SU-DHL-6 (cell line): ENCODE data around the gene ARHGAP21.

Experiments used
- H2AFZ ChIP-seq: fragments of 200-600 bp; sonication (generic); 2 replicates; pipeline ENCODE4 v1.6.1; 2014; ENCODE audit warnings: low read depth, mild to moderate bottlenecking, moderate library complexity, mixed read lengths, antibody characterized with exemption, low read length; ENCODE audit not compliant: severe bottlenecking
- H3F3A ChIP-seq: fragments of 200-600 bp; shearing (Covaris generic); 2 replicates; pipeline ENCODE4 v1.6.0; 2016; ENCODE audit warnings: antibody characterized with exemption, mild to moderate bottlenecking; ENCODE audit not compliant: insufficient read depth
- H3K27ac ChIP-seq: fragments of 200-600 bp; sonication (generic); 2 replicates; pipeline ENCODE4 v1.5.1; 2016; ENCODE audit warnings: low read depth, mild to moderate bottlenecking, low read length, moderate library complexity, mixed read lengths
- H3K27me3 ChIP-seq: fragments of 200-600 bp; sonication (generic), shearing (Covaris generic); 2 replicates; pipeline ENCODE4 v1.6.0; 2014; ENCODE audit warnings: mild to moderate bottlenecking, low read length
- H3K36me3 ChIP-seq: fragments of 200-600 bp; sonication (generic); 2 replicates; pipeline ENCODE4 v1.6.1; 2014; ENCODE audit warnings: mild to moderate bottlenecking, low read length, mixed read lengths
- H3K4me2 ChIP-seq: fragments of 300-600, 200-600 bp; shearing (Covaris generic), sonication (generic); 2 replicates; pipeline ENCODE4 v1.6.0; 2014; ENCODE audit warnings: low read length, low read depth, mild to moderate bottlenecking; ENCODE audit not compliant: poor library complexity, severe bottlenecking
- H3K4me3 ChIP-seq: fragments of 200-600 bp; sonication (generic); 2 replicates; pipeline ENCODE4 v1.5.1; 2014; ENCODE audit warnings: antibody characterized with exemption, low read length, mild to moderate bottlenecking, mixed read lengths; ENCODE audit not compliant: insufficient read depth, poor library complexity, severe bottlenecking
- H3K79me2 ChIP-seq: fragments of 200-600 bp; sonication (generic); 2 replicates; pipeline ENCODE4 v1.6.1; 2014; ENCODE audit warnings: mild to moderate bottlenecking, low read length, moderate library complexity; ENCODE audit not compliant: insufficient read depth
- H3K9ac ChIP-seq: fragments of 200-600 bp; sonication (generic); 2 replicates; pipeline ENCODE4 v1.7.0; 2014; ENCODE audit warnings: mild to moderate bottlenecking, low read length
- H3K9me2 ChIP-seq: fragments of 200-600 bp; sonication (generic); replicated peaks from 2 replicates; pipeline ENCODE4 v1.6.1; 2014; ENCODE audit warnings: low read length; ENCODE audit not compliant: insufficient read depth
- H3K9me3 ChIP-seq: fragments of 200-600 bp; sonication (generic); 2 replicates; pipeline ENCODE4 v1.6.1; 2014; ENCODE audit warnings: low read length, mixed read lengths; ENCODE audit not compliant: insufficient read depth
- H4K20me1 ChIP-seq: fragments of 200-600 bp; sonication (generic); 2 replicates; pipeline ENCODE4 v1.6.1; 2014; ENCODE audit warnings: low read depth, mild to moderate bottlenecking, antibody characterized with exemption, low read length, moderate library complexity, mixed read lengths
- EZH2phosphoT487 ChIP-seq: fragments of 200-600 bp; sonication (generic), shearing (Covaris generic); conservative IDR thresholded peaks from 2 replicates; pipeline ENCODE4 v1.6.1; 2018; ENCODE audit warnings: mild to moderate bottlenecking, antibody characterized with exemption, low read length, moderate library complexity, mixed read lengths
- TF ChIP-seq, protein P1 (sequence below): fragments of 200-600 bp; sonication (generic); IDR thresholded peaks from one replicate; pipeline ENCODE4 v1.5.1; 2017; ENCODE audit warnings: antibody characterized with exemption, mild to moderate bottlenecking, low read length, moderate library complexity; ENCODE audit not compliant: insufficient read depth, poor library complexity, severe bottlenecking

ARHGAP21 gene

GRCh38 chr10:24645784-24646183 lies 77.9 kb downstream of the ARHGAP21 start:
- Histone ChIP-seq H3K27ac (no peak overlapping the region), H3K79me2 (no peaks in the 10 kb centered on the region)

DNA sequence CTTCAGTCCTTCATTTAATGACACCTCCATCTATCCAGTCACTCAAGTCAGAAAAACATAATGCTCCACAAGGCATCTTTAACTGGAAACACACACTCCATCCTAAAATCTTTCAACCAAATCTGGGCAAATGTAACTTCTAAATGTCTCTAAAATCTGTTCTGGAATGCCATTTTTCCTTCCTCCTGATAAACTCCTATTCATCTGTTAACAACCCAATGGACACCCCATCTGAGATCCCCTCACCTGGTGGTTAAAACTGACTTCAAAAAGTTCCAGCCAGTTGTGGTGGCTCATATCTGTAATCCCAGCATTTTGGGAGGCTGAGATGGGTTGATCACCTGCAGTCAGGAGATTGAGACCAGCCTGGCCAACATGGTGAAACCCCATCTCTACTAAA lies 78.7 kb downstream of the ARHGAP21 start:
- Histone ChIP-seq H3K79me2 (no peaks in the 10 kb centered on the region), H4K20me1 (no peaks in the 10 kb centered on the region), H2AFZ (no peak overlapping the region), H3K4me2 (no peak overlapping the region), H3K27me3 (no peaks in the 10 kb centered on the region), H3F3A (no peaks in the 10 kb centered on the region), H3K27ac (no peak overlapping the region), H3K9ac (no peak overlapping the region), H3K36me3 (no peaks in the 10 kb centered on the region), H3K9me2 (no peaks in the 10 kb centered on the region), H3K4me3 (no peak overlapping the region), H3K9me3 (no peaks in the 10 kb centered on the region)
- TF ChIP-seq EZH2phosphoT487 = no peak
- TF ChIP-seq, protein P1, sequence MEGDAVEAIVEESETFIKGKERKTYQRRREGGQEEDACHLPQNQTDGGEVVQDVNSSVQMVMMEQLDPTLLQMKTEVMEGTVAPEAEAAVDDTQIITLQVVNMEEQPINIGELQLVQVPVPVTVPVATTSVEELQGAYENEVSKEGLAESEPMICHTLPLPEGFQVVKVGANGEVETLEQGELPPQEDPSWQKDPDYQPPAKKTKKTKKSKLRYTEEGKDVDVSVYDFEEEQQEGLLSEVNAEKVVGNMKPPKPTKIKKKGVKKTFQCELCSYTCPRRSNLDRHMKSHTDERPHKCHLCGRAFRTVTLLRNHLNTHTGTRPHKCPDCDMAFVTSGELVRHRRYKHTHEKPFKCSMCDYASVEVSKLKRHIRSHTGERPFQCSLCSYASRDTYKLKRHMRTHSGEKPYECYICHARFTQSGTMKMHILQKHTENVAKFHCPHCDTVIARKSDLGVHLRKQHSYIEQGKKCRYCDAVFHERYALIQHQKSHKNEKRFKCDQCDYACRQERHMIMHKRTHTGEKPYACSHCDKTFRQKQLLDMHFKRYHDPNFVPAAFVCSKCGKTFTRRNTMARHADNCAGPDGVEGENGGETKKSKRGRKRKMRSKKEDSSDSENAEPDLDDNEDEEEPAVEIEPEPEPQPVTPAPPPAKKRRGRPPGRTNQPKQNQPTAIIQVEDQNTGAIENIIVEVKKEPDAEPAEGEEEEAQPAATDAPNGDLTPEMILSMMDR = no peak

More at GRCh38 chr10:24645784-24646183, 77.9 kb downstream of the ARHGAP21 start:
- no peak overlapping the region for H3K4me3 ChIP-seq
- H3F3A ChIP-seq = no peaks in the 10 kb centered on the region
- H4K20me1 ChIP-seq = no peaks in the 10 kb centered on the region
- H3K9ac ChIP-seq = no peak overlapping the region
- H3K27me3 ChIP-seq = no peaks in the 10 kb centered on the region
- H3K9me2 ChIP-seq = no peaks in the 10 kb centered on the region
- no peaks in the 10 kb centered on the region for H3K9me3 ChIP-seq
- H3K36me3 ChIP-seq = no peaks in the 10 kb centered on the region
- no peak overlapping the region for H3K4me2 ChIP-seq
- TF ChIP-seq EZH2phosphoT487 = no peak
- TF ChIP-seq, protein P1 = no peak
- no peak overlapping the region for H2AFZ ChIP-seq

DNA sequence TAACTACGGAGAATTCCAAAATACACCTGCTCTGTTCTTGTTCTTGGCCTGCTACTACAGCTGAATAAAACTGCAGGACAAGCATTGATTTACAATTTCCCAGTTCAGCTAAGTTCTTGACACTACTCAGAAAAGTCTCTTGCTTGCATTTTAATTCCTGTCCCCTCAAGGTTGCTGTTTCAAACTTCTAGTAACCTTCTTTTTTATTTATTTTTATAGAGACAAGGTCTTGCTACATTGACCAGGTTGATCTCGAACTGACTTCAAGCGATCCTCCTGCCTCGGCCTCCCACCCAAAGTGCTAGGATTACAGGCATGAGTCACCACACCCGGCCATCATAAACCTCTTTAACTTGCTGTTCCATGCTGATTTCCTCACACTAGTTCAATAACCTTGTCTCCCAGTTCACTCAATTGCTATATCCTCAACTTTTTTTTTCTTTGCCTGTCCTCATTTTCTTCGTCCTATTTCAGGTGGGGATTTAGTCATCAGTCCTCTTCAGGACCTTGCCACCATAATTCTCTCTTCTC lies 79.9 kb downstream of the ARHGAP21 start:
- Histone ChIP-seq H3K27ac (no peak overlapping the region), H3K36me3 (no peaks in the 10 kb centered on the region), H4K20me1 (no peaks in the 10 kb centered on the region), H3K9me2 (no peaks in the 10 kb centered on the region), H3K79me2 (no peaks in the 10 kb centered on the region), H3K27me3 (no peaks in the 10 kb centered on the region), H3K9ac (no peak overlapping the region), H3K4me3 (no peak overlapping the region), H3K4me2 (no peak overlapping the region), H3F3A (no peaks in the 10 kb centered on the region), H2AFZ (no peak overlapping the region), H3K9me3 (no peaks in the 10 kb centered on the region)
- TF ChIP-seq, protein P1 = no peak
- no peak for TF ChIP-seq EZH2phosphoT487
